SJCRH30 (cell line): ENCODE measurements around the gene CD19. TPM values are rescaled to one million over a fixed set of nuclear protein-coding genes. Genes with fewer than 3 reads are reported as not detected.
"Not testable (repeated sequence)": the region's sequence is repeated elsewhere in the genome, so short reads cannot be mapped to it uniquely, and the experiment has no call there.

Experiments used
- DNase-seq, 2 experiments: peaks; one replicate each; pipeline ENCODE4 v3.0.0-alpha.2; 2015 to 2020
- H3K27ac ChIP-seq: fragments of 250-450 bp; sonication (Bioruptor Pico); 2 replicates; pipeline ENCODE4 v1.5.1; 2020; ENCODE audit warnings: mild to moderate bottlenecking, moderate library complexity
- H3K27me3 ChIP-seq: fragments of 250-450 bp; sonication (Bioruptor Pico); 2 replicates; pipeline ENCODE4 v1.5.1; 2020; ENCODE audit warnings: mild to moderate bottlenecking, moderate library complexity
- H3K36me3 ChIP-seq: fragments of 250-450 bp; sonication (Bioruptor Pico); 2 replicates; pipeline ENCODE4 v1.5.1; 2020; ENCODE audit warnings: mild to moderate bottlenecking, moderate library complexity
- H3K4me1 ChIP-seq: fragments of 250-450 bp; sonication (Bioruptor Pico); 2 replicates; pipeline ENCODE4 v1.5.1; 2020; ENCODE audit warnings: mild to moderate bottlenecking, moderate library complexity
- H3K4me3 ChIP-seq: fragments of 250-450 bp; sonication (Bioruptor Pico); 2 replicates; pipeline ENCODE4 v1.5.1; 2020; ENCODE audit warnings: mild to moderate bottlenecking, moderate library complexity
- H3K9me3 ChIP-seq: fragments of 250-450 bp; sonication (Bioruptor Pico); replicated peaks from 2 replicates; pipeline ENCODE4 v1.5.1; 2020; ENCODE audit warnings: mild to moderate bottlenecking, moderate library complexity
- total RNA-seq: library from RNA; depleted of rRNA; stranded (reverse); fragments of >200 nt; shearing (Covaris generic); gene quantifications from 2 replicates; pipeline ENCODE4 v1.2.3, GENCODE V29; 2014

CD19 gene
- total RNA-seq, 1 experiment from 2014 or later, result 0.10 TPM

- H3K4me1 ChIP-seq, result no peaks in the 10 kb centered on the region
- no peaks in the 10 kb centered on the region for H3K36me3 ChIP-seq
- no peak for DNase-seq
- no peaks in the 10 kb centered on the region for H3K9me3 ChIP-seq
- H3K4me3 ChIP-seq, result no peak overlapping the region
- H3K27ac ChIP-seq, result no peak overlapping the region
- H3K27me3 ChIP-seq, result no peaks in the 10 kb centered on the region
These were observed 5.6 kb downstream of the CD19 start for GRCh38 chr16:28937222-28937876.

GRCh38 chr16:28938721-28939120 lies 7.0 kb downstream of the CD19 start:
- Histone ChIP-seq H3K36me3 (no peaks in the 10 kb centered on the region), H3K4me1 (no peaks in the 10 kb centered on the region), H3K27ac (no peak overlapping the region)

GRCh38 chr16:28939825-28940224 lies 8.1 kb downstream of the CD19 start:
- H3K36me3 ChIP-seq, H3K4me3 ChIP-seq, H3K27ac ChIP-seq, H3K4me1 ChIP-seq, DNase-seq, H3K9me3 ChIP-seq, H3K27me3 ChIP-seq: not testable (repeated sequence)

More at GRCh38 chr16:28938721-28939120, 7.0 kb downstream of the CD19 start:
- Histone ChIP-seq H3K27me3 (no peaks in the 10 kb centered on the region), H3K4me3 (no peak overlapping the region), H3K9me3 (no peaks in the 10 kb centered on the region)
- no peak for DNase-seq

GRCh38 chr16:28943281-28943680 lies 11.5 kb downstream of the CD19 start:
- Histone ChIP-seq H3K4me1 (no peaks in the 10 kb centered on the region), H3K27ac (no peak overlapping the region), H3K4me3 (no peak overlapping the region), H3K27me3 (no peaks in the 10 kb centered on the region), H3K36me3 (no peaks in the 10 kb centered on the region), H3K9me3 (no peaks in the 10 kb centered on the region)
- DNase-seq, result peak in 1 of 2 experiments; percentile 44

GRCh38 chr16:28946681-28947080 lies 14.9 kb downstream of the CD19 start:
- Histone ChIP-seq H3K9me3 (no peaks in the 10 kb centered on the region), H3K27me3 (no peaks in the 10 kb centered on the region), H3K27ac (no peak overlapping the region), H3K36me3 (no peaks in the 10 kb centered on the region), H3K4me1 (no peaks in the 10 kb centered on the region), H3K4me3 (no peak overlapping the region)
- no peak for DNase-seq

- peak; percentile 99 for DNase-seq
- Histone ChIP-seq H3K4me1 (no peaks in the 10 kb centered on the region), H3K9me3 (no peaks in the 10 kb centered on the region), H3K27ac (peak within 1 kb of the TSS; percentile 53), H3K36me3 (peaks cover 15% of the 10 kb centered on the region), H3K4me3 (peak within 1 kb of the TSS; percentile 87), H3K27me3 (no peaks in the 10 kb centered on the region)
These were observed 19.1 kb downstream of the CD19 start, which contains the start of gene NFATC2IP for GRCh38 chr16:28950648-28951409. TSS of gene NFATC2IP (plus strand) at chr16:28950937. CDS start at chr16:28951012, 75 bp downstream.

GRCh38 chr16:28951410-28951943 lies 19.7 kb downstream of the CD19 start:
- Histone ChIP-seq H3K9me3 (no peaks in the 10 kb centered on the region), H3K4me3 (peak overlapping the region; percentile 87), H3K27me3 (no peaks in the 10 kb centered on the region), H3K4me1 (no peaks in the 10 kb centered on the region), H3K27ac (peak overlapping the region; percentile 53), H3K36me3 (peaks cover 18% of the 10 kb centered on the region)
- DNase-seq, result peak; percentile 26 to 28

- H3K4me1 ChIP-seq, result no peaks in the 10 kb centered on the region
- H3K4me3 ChIP-seq, result no peak overlapping the region
- no peaks in the 10 kb centered on the region for H3K9me3 ChIP-seq
- DNase-seq, result no peak
- H3K27me3 ChIP-seq, result no peaks in the 10 kb centered on the region
- H3K27ac ChIP-seq, result no peak overlapping the region
- H3K36me3 ChIP-seq, result peaks cover 30% of the 10 kb centered on the region
These were observed 26.4 kb downstream of the CD19 start for GRCh38 chr16:28958216-28958615.

- no peak for DNase-seq
- no peak overlapping the region for H3K27ac ChIP-seq
- no peak overlapping the region for H3K4me3 ChIP-seq
- H3K27me3 ChIP-seq, result no peaks in the 10 kb centered on the region
- no peaks in the 10 kb centered on the region for H3K9me3 ChIP-seq
- H3K4me1 ChIP-seq, result no peaks in the 10 kb centered on the region
- H3K36me3 ChIP-seq, result peaks cover 26% of the 10 kb centered on the region
These were observed 27.1 kb downstream of the CD19 start for GRCh38 chr16:28958836-28959235.

- no peaks in the 10 kb centered on the region for H3K27me3 ChIP-seq
- H3K36me3 ChIP-seq, result peaks cover 17% of the 10 kb centered on the region
These were observed 32.3 kb downstream of the CD19 start for GRCh38 chr16:28964072-28964471.

GRCh38 chr16:28964496-28964895 lies 32.7 kb downstream of the CD19 start:
- H3K27me3 ChIP-seq, result no peaks in the 10 kb centered on the region
- DNase-seq, result no peak
- no peak overlapping the region for H3K27ac ChIP-seq
- no peaks in the 10 kb centered on the region for H3K9me3 ChIP-seq
- H3K4me1 ChIP-seq, result no peaks in the 10 kb centered on the region
- H3K36me3 ChIP-seq, result peaks cover 17% of the 10 kb centered on the region
- H3K4me3 ChIP-seq, result no peak overlapping the region

More at GRCh38 chr16:28964072-28964471, 32.3 kb downstream of the CD19 start:
- no peak for DNase-seq
- Histone ChIP-seq H3K27ac (no peak overlapping the region), H3K4me3 (no peak overlapping the region), H3K9me3 (no peaks in the 10 kb centered on the region), H3K4me1 (no peaks in the 10 kb centered on the region)

- Histone ChIP-seq H3K27ac (no peak overlapping the region), H3K4me3 (no peak overlapping the region), H3K36me3 (peaks cover 9% of the 10 kb centered on the region), H3K4me1 (no peaks in the 10 kb centered on the region), H3K27me3 (no peaks in the 10 kb centered on the region), H3K9me3 (no peaks in the 10 kb centered on the region)
- no peak for DNase-seq
These were observed 35.4 kb downstream of the CD19 start for GRCh38 chr16:28967156-28967555.

GRCh38 chr16:28969696-28970095 lies 37.9 kb downstream of the CD19 start:
- H3K4me3 ChIP-seq, H3K27me3 ChIP-seq, H3K36me3 ChIP-seq, DNase-seq, H3K9me3 ChIP-seq, H3K4me1 ChIP-seq, H3K27ac ChIP-seq: not testable (repeated sequence)

GRCh38 chr16:28974007-28974436 lies 42.3 kb downstream of the CD19 start:
- H3K4me1 ChIP-seq, result no peaks in the 10 kb centered on the region
- H3K9me3 ChIP-seq, result no peaks in the 10 kb centered on the region
- peak overlapping the region; percentile 54 for H3K27ac ChIP-seq
- peak; percentile 73 to 74 for DNase-seq
- peak overlapping the region; percentile 83 for H3K4me3 ChIP-seq
- H3K27me3 ChIP-seq, result no peaks in the 10 kb centered on the region
- H3K36me3 ChIP-seq, result no peaks in the 10 kb centered on the region

GRCh38 chr16:28974437-28975157 lies 42.8 kb downstream of the CD19 start, which contains the start of gene SPNS1:
TSS of gene SPNS1 (plus strand) at chr16:28974778. CDS start at chr16:28975152, 374 bp downstream.
- no peaks in the 10 kb centered on the region for H3K4me1 ChIP-seq
- no peaks in the 10 kb centered on the region for H3K27me3 ChIP-seq
- H3K36me3 ChIP-seq, result no peaks in the 10 kb centered on the region
- DNase-seq, result peak; percentile 95
- peak within 1 kb of the TSS; percentile 54 for H3K27ac ChIP-seq
- no peaks in the 10 kb centered on the region for H3K9me3 ChIP-seq
- H3K4me3 ChIP-seq, result peak within 1 kb of the TSS; percentile 83
